Activated B cell treated with CpG ODN at 0.5 μM for 24 hours (primary cell): ENCODE measurements around the gene AAMDC. TPM values are rescaled to one million over a fixed set of nuclear protein-coding genes. Genes with fewer than 3 reads are reported as not detected.

Experiments
- total RNA-seq: library from RNA; stranded (reverse); gene quantifications from 2 replicates; pipeline ENCODE4 v1.2.3, GENCODE V29; 2022

The AAMDC gene
- total RNA-seq, 1 donor from 2014 or later: 3.8 TPM

Other genes with a start within 250 kb of the AAMDC start
- gene AQP11, start 231.2 kb upstream of the AAMDC start, total RNA-seq: 0.20 and 0.22 TPM in 2 replicates
- 112 and 116 TPM in 2 replicates for gene CLNS1A, start 183.3 kb upstream of the AAMDC start, total RNA-seq
- 65.9 and 68.8 TPM in 2 replicates for gene RSF1, start 422 bp upstream of the AAMDC start, total RNA-seq
- gene INTS4, start 173.5 kb downstream of the AAMDC start, total RNA-seq: 61.8 and 62.3 TPM in 2 replicates
- 0.20 and 0.22 TPM in 2 replicates for gene KCTD14, start 202.1 kb downstream of the AAMDC start, total RNA-seq
- gene THRSP, start 242.7 kb downstream of the AAMDC start, total RNA-seq: not detected in 2 replicates